WERI-Rb-1 (cell line): ENCODE measurements around the gene CUEDC1.
A peak's percentile ranks its signal among the peaks of the same experiment; 100 is the strongest.

Source experiments
- DNase-seq: peaks from one replicate; pipeline ENCODE4 v3.0.0-alpha.2; 2020
- H3K27ac ChIP-seq: fragments of 250-450 bp; sonication (Bioruptor Pico); 2 replicates; pipeline ENCODE4 v1.5.1; 2020; ENCODE audit warnings: mild to moderate bottlenecking, moderate library complexity
- H3K27me3 ChIP-seq: fragments of 250-450 bp; sonication (Bioruptor Pico); 2 replicates; pipeline ENCODE4 v1.5.1; 2021; ENCODE audit warnings: mild to moderate bottlenecking, low read depth, moderate library complexity; ENCODE audit not compliant: insufficient read depth, severe bottlenecking
- H3K36me3 ChIP-seq: fragments of 250-450 bp; sonication (Bioruptor Pico); 2 replicates; pipeline ENCODE4 v1.5.1; 2020; ENCODE audit warnings: mild to moderate bottlenecking, moderate library complexity
- H3K4me3 ChIP-seq: 2 replicates; pipeline ENCODE4 v1.5.1; 2011; ENCODE audit warnings: low read depth, mild to moderate bottlenecking, control low read depth, low read length
- H3K9me3 ChIP-seq: fragments of 250-450 bp; sonication (Bioruptor Pico); 2 replicates; pipeline ENCODE4 v1.5.1; 2021; ENCODE audit warnings: mild to moderate bottlenecking, moderate library complexity; ENCODE audit not compliant: severe bottlenecking
- TF ChIP-seq, protein P1 (sequence below): IDR thresholded peaks from 2 replicates; pipeline ENCODE4 v1.5.1; 2011; ENCODE audit warnings: low read depth, mild to moderate bottlenecking, control low read depth, inconsistent platforms, low read length

CUEDC1 gene

DNA sequence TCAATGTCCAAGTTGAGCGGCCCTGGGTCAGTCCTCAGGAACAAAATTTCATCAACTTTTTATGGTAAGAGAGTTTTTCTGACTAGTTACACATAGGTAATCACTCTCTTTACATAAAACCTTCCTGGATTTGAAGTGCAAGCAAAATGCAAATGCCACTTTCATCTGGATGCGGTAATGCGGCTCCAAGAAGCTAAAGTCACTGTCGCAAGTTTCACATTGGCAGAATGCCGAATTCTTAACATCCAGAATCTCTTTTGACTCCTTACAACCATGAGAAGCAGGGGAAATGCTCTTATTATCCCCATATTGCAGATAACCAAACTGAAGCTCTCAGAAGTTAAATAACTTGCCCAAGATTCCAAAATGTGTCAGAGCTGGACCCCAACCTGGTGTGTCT lies 135.3 kb downstream of the CUEDC1 start:
- Histone ChIP-seq H3K9me3 (no peaks in the 10 kb centered on the region), H3K4me3 (no peak overlapping the region), H3K36me3 (no peaks in the 10 kb centered on the region), H3K27ac (no peak overlapping the region), H3K27me3 (no peaks in the 10 kb centered on the region)
- TF ChIP-seq, protein P1, sequence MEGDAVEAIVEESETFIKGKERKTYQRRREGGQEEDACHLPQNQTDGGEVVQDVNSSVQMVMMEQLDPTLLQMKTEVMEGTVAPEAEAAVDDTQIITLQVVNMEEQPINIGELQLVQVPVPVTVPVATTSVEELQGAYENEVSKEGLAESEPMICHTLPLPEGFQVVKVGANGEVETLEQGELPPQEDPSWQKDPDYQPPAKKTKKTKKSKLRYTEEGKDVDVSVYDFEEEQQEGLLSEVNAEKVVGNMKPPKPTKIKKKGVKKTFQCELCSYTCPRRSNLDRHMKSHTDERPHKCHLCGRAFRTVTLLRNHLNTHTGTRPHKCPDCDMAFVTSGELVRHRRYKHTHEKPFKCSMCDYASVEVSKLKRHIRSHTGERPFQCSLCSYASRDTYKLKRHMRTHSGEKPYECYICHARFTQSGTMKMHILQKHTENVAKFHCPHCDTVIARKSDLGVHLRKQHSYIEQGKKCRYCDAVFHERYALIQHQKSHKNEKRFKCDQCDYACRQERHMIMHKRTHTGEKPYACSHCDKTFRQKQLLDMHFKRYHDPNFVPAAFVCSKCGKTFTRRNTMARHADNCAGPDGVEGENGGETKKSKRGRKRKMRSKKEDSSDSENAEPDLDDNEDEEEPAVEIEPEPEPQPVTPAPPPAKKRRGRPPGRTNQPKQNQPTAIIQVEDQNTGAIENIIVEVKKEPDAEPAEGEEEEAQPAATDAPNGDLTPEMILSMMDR = no peak
- DNase-seq = no peak

DNA sequence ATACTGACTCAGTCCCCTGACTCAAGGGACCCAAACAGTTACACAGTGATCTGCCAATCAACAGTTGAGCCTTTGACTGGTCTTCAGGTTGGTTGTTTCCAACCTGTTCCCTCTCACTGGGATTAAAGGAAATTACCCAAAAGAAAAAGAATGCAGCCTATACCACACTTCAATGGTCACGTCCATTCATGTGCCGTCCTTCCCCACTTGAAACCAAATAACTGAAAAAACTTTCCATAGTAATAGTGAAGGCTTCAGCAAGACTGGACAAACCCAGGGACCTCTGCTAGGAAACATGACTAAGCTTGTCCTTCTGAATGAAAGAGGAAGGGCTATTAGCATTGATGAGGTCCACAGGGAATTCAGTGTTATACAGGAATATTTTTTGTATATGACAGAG lies 135.9 kb downstream of the CUEDC1 start:
- no peaks in the 10 kb centered on the region for H3K9me3 ChIP-seq
- no peaks in the 10 kb centered on the region for H3K27me3 ChIP-seq
- H3K4me3 ChIP-seq = no peak overlapping the region
- no peak overlapping the region for H3K27ac ChIP-seq
- no peaks in the 10 kb centered on the region for H3K36me3 ChIP-seq
- no peak for DNase-seq
- TF ChIP-seq, protein P1 = no peak

DNA sequence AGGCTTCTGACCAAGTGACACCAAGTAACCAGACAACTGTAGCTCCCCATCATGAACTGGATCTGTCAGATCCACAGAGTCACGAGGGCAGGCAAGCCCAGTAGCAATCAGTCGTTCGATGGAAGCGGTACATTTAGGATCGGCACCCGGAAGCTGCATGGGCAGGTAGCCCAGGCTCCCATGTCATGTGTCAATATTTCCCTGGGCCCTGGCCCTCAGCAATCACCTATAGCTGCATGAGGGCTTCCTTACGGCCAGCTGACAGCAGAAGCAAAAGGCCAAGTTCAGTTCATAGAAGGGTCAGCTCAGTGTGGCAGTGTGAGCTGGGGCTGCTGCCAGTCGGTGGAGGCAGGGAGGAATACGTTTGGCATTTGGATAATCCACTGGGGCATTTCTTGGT lies 137.1 kb downstream of the CUEDC1 start:
- no peak overlapping the region for H3K27ac ChIP-seq
- H3K9me3 ChIP-seq = peaks cover 3% of the 10 kb centered on the region
- TF ChIP-seq, protein P1 = no peak
- H3K27me3 ChIP-seq = no peaks in the 10 kb centered on the region
- no peak overlapping the region for H3K4me3 ChIP-seq
- H3K36me3 ChIP-seq = no peaks in the 10 kb centered on the region
- no peak for DNase-seq

DNA sequence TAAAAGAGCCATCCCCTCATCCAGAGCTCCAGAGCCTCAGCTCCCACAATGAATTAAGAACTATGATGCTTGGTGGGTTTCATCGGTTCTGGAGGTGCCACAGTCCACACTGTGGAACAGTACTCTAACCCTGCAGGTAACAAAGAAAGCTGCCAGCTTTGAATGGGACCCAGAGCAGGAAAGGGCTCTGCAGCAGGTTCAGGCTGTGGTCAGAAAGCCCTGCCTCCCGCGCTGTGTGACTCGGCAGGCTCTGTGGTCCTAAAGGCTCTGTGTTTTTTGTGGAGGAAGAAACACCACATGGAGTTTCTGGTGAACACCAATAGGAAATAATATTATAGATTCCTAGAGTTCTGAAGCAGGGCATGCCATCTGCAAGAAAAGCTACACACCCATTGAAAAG lies 137.9 kb downstream of the CUEDC1 start:
- Histone ChIP-seq H3K36me3 (no peaks in the 10 kb centered on the region), H3K9me3 (peaks cover 3% of the 10 kb centered on the region), H3K4me3 (no peak overlapping the region), H3K27ac (no peak overlapping the region), H3K27me3 (no peaks in the 10 kb centered on the region)
- TF ChIP-seq, protein P1 = no peak
- no peak for DNase-seq

DNA sequence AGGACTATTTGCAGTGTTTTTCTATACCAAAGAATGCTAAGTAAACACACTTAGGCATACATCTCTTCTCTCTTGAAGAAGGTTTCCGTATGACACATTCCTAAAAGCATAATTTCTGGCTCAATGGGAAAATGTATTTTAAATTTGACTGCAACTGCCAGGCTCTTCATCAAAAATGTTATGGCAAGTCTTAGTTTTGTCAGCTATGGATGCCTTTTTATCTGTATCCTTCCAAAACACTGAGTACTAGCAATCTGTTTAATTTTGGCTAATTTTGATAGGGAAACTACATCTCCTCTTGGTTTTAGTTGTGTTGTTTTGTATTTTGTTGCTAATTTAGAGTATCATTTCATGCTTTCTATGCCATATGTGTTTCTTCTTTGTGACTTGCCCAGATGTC lies 140.8 kb downstream of the CUEDC1 start:
- Histone ChIP-seq H3K27me3 (no peaks in the 10 kb centered on the region), H3K27ac (no peak overlapping the region), H3K9me3 (peaks cover 3% of the 10 kb centered on the region), H3K4me3 (no peak overlapping the region), H3K36me3 (no peaks in the 10 kb centered on the region)
- DNase-seq = no peak
- TF ChIP-seq, protein P1 = no peak

DNA sequence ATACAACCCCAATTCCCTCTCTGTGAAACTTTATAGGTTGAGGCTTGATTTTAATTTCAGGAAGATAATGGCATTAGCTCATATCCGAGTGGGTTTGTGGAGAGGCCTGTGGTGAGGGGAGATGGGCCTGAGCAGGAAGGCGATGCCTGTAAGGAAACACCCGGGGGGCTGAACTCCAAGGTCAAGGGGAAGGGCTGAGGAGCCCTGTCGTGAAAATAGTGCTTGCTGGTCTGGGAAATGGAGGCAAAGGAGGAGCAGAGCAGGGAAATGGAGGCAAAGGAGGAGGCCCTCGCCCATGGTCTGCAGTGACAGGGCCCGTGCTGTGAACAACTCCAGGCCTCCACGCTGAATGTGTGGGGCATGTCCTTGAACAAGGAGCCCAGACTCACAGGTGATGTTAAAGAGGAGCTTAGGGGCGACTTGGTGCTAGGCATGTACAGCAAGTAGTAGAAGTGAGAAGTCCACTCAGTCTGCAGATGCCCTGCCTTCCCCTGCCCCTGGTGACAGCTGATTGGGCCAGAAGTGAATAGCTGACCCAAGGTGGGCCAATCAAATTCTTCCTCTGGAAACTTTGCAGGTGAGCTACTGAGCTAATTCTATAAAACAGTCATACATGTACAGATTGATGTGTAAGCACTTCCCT lies 143.5 kb downstream of the CUEDC1 start:
- Histone ChIP-seq H3K36me3 (no peaks in the 10 kb centered on the region), H3K4me3 (no peak overlapping the region), H3K9me3 (peaks cover 19% of the 10 kb centered on the region), H3K27me3 (no peaks in the 10 kb centered on the region), H3K27ac (peak overlapping the region; percentile 4)
- DNase-seq = no peak
- TF ChIP-seq, protein P1 = no peak
